HG03039 (cell line): ENCODE measurements around the gene DPCD.

Experiments used
- ATAC-seq: cut with Tn5 transposase; IDR thresholded peaks from one replicate; pipeline ENCODE4 v1.9.1; 2021; ENCODE audit warnings: mild to moderate bottlenecking, moderate library complexity; ENCODE audit not compliant: unreplicated experiment

DPCD gene

DNA sequence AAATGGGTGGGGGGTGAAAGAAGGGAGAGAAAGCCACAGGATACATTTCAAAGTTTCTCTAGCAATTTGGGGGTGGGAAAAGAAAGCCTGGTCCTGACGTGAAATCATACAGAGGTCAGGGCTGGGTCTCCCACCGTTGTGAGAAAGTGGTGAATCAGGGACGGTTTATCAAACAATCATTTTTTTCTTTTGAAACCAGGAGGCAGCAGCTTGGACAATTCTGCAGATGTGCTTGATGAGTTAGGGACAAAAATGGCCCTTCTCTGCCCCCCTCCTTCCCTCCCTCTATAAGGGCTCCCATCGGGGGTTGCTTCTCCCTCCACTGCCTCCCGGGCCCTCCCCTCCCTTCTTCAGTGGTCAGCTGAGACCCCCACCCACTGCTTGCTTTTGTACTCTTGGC is 63.2 kb downstream of the DPCD start:
- ATAC-seq, result no peak

DNA sequence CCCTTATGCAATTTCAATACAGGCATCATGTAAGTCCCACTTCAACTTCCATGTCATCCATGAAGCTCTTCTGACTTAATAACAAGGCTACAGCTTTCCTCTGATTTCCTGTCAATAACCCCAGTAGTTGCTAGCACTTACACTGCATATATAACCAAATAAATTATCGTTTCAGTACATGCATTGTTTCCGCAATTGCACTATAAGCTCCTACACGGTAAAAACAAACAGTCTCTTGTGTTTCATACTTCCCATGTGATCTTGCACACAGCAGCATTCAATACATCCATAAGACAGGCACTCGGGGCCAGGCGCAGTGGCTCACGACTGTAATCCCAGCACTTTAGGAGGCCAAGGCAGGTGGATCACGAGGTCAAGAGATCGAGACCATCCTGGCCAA is 65.4 kb downstream of the DPCD start:
- no peak for ATAC-seq

DNA sequence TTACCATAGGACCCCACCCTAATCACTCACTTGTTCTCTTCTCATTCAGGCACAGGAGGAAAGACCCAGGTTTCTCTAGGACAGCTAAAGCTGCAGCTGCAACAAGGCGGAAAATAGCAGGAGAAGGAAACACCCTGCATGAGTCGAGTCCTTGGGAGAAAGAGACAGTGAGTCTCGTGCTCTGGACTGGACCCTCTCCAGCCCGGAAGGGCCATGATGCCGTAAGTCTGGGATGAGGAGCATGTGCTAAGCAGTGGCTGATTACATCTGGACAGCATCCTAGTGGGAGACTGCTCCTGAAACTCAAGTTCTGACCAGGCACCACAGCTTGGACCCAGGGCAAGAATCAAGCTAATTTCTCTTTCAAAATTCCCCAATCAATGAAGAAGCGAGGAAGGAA is 67.4 kb downstream of the DPCD start:
- no peak for ATAC-seq

DNA sequence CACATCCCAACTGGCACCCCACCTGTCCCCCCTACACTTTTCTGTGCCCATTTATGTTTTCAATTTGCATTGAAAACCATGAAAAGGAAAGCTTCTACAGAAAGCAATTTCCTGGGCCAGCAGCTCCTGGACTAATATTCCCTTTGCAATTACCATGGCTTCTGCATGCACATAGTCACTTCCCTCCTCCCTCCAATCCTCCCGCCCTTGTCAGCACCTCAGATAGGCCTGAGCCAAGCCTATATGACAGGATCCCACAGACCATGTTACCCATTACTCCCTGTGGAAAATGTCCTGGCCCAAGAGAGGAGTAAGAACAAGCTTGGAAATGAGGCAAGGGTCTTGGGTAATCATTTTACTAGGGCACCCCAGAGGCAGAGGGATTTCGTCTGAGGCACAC is 68.8 kb downstream of the DPCD start:
- no peak for ATAC-seq

DNA sequence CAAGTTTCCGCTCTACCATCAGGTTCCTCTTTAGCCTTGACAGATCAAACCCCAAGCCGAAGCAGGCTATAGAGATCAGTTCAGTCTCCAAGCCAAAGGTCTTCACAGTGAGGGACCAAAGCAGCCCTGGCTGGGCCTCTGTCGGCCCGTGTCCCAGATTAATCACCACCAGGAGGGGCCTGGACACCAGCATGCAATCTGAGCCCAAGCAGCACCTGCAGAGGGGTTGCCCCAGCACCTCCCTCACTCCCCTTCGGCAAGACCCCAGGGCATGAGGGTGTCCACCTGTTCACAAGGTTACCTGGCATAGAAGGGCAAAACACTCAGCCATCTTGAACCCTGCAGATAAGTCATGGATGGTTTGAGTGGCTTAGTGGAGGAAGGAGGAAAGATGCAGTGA is 70.9 kb downstream of the DPCD start:
- no peak for ATAC-seq
